B cell (primary cell): Measurements from ENCODE around the gene PSD.

ENCODE experiments used
- CTCF ChIP-seq: fragments of 200-600 bp; IDR thresholded peaks from one replicate; pipeline ENCODE4 v1.8.0; 2022; ENCODE audit warnings: antibody characterized with exemption, mild to moderate bottlenecking
- EZH2 ChIP-seq: IDR thresholded peaks from 2 replicates; pipeline ENCODE4 v1.6.1; 2012; ENCODE audit warnings: borderline replicate concordance, low read depth, mild to moderate bottlenecking, moderate library complexity, low read length; ENCODE audit not compliant: insufficient read depth, poor library complexity, severe bottlenecking

GRCh38 chr10:102433619-102434046 is 15.0 kb upstream of the PSD start:
- TF ChIP-seq CTCF (no peak), EZH2 (no peak)
